Measurements from ENCODE around the gene CPA1.

GRCh38 chr7:130362251-130362816 is 18.0 kb upstream of the CPA1 start:
- no peak for TF ChIP-seq POLR2A (IDR thresholded peaks at IDR 0.05; ENCODE audit: low read length)
- no peak for TF ChIP-seq GATA1 (IDR thresholded peaks at IDR 0.05; ENCODE audit: low read depth, low read length)
